Vagina (tissue), 2 donors: Measurements from ENCODE around the gene CRMP1. TPM values are rescaled to one million over a fixed set of nuclear protein-coding genes. Genes with fewer than 3 reads are reported as not detected.
A peak's percentile ranks its signal among the peaks of the same experiment; 100 is the strongest.

Experiments
- DNase-seq, 2 donors: peaks; one replicate each; pipeline ENCODE4 v3.0.0-alpha.2; 2017; ENCODE audit errors: extremely low spot score in 2 of 2
- H3K27ac ChIP-seq: fragments of 200-600 bp; sonication (generic); one replicate; pipeline ENCODE4 v1.5.1; 2019
- H3K27me3 ChIP-seq: fragments of 200-600 bp; sonication (generic); one replicate; pipeline ENCODE4 v1.5.1; 2019
- H3K36me3 ChIP-seq, 2 donors: fragments of 200-600 bp; sonication (generic); one replicate each; pipeline ENCODE4 v1.5.1; 2017 to 2019
- H3K4me1 ChIP-seq: fragments of 200-600 bp; sonication (generic); one replicate; pipeline ENCODE4 v1.5.1; 2019
- H3K4me3 ChIP-seq, 2 donors: fragments of 200-600 bp; sonication (generic); 1 replicate in 1 of 2; 2 replicates in 1 of 2; pipeline ENCODE4 v1.5.1; 2016 to 2019
- H3K9me3 ChIP-seq: fragments of 200-600 bp; sonication (generic); one replicate; pipeline ENCODE4 v1.5.1; 2019
- POLR2A ChIP-seq, 2 donors: fragments of 450-650 bp; IDR thresholded peaks; one replicate each; pipeline ENCODE4 v1.6.1; 2017; ENCODE audit warnings: antibody characterized with exemption in 2 of 2, mild to moderate bottlenecking in 2 of 2, moderate library complexity in 2 of 2
- POLR2AphosphoS5 ChIP-seq, 2 donors: sonication (generic); formaldehyde crosslinking; IDR thresholded peaks; one replicate each; pipeline ENCODE4 v1.9.0; 2017; ENCODE audit warnings: antibody characterized with exemption in 2 of 2, mild to moderate bottlenecking in 2 of 2, low read depth in 1 of 2; ENCODE audit not compliant: insufficient read depth in 1 of 2
- intact Hi-C: fragments of 100-400 bp; cut with DNase I; formaldehyde crosslinking; loops from one replicate; pipeline ENCODE4 v1.15.1; 2023
- total RNA-seq: library from RNA; depleted of rRNA; stranded (reverse); fragments of >200 nt; gene quantifications from one replicate; pipeline ENCODE4 v1.2.3, GENCODE V29; 2016
- TF ChIP-seq, protein P1 (sequence below), 3 experiments: fragments of 450-650 bp in 2 of 3; fragments of 200-600 bp in 1 of 3; sonication (generic) in 1 of 3; IDR thresholded peaks; one replicate each; pipeline ENCODE4 v1.5.1; 2017 to 2019; ENCODE audit warnings: antibody characterized with exemption in 3 of 3, mild to moderate bottlenecking in 2 of 3, moderate library complexity in 2 of 3

Gene CRMP1
- total RNA-seq, 1 donor from 2014 or later, result 3.4 TPM

DNA sequence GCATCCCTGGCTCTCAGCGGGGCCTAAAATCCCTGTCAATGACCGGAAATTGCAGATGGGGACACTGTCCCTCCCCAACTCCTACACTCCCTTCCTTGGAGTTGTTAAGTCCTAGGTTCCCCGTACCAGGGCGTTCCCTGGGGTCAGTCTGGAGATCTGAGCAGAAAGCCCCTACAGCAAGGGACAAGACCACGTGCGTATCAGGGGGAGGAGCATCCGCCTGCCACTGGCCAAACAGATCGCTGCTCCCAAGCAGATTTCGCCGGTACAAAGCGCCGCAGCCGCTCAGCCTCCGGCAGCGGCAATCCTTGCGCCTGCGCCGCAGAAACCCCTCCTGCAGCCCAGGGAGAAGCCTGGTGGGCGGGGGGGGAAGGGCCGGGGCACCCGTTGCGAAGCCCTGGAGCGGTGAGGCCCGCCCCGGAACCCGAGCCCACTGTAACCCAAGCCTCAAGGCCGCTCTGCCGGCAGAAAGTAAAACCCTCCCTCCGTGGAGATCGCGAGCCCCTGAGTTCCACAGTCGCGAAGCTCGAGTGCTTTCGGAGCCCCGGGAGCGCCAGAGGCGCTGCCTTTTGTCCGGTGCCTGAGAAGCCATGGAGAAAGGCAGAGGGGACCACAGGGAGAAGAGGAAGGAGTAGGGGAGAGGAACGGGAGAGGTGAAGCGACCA lies 2.7 kb downstream of the CRMP1 start:
- H3K4me3 ChIP-seq, result no peak overlapping the region
- no peak overlapping the region for H3K27ac ChIP-seq
- no peak for TF ChIP-seq POLR2A (IDR thresholded peaks at IDR 0.05)
- TF ChIP-seq, protein P1, sequence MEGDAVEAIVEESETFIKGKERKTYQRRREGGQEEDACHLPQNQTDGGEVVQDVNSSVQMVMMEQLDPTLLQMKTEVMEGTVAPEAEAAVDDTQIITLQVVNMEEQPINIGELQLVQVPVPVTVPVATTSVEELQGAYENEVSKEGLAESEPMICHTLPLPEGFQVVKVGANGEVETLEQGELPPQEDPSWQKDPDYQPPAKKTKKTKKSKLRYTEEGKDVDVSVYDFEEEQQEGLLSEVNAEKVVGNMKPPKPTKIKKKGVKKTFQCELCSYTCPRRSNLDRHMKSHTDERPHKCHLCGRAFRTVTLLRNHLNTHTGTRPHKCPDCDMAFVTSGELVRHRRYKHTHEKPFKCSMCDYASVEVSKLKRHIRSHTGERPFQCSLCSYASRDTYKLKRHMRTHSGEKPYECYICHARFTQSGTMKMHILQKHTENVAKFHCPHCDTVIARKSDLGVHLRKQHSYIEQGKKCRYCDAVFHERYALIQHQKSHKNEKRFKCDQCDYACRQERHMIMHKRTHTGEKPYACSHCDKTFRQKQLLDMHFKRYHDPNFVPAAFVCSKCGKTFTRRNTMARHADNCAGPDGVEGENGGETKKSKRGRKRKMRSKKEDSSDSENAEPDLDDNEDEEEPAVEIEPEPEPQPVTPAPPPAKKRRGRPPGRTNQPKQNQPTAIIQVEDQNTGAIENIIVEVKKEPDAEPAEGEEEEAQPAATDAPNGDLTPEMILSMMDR (IDR thresholded peaks at IDR 0.05), result no peak
- TF ChIP-seq POLR2AphosphoS5 (IDR thresholded peaks at IDR 0.05; ENCODE audit: insufficient read depth in 1 of 2, low read depth in 1 of 2), result no peak
- H3K9me3 ChIP-seq, result no peaks in the 10 kb centered on the region
- intact Hi-C loops, result no loop called here
- peaks cover 33% of the 10 kb centered on the region for H3K4me1 ChIP-seq
- DNase-seq, result no peak
- H3K36me3 ChIP-seq, result no peaks in the 10 kb centered on the region
- peaks cover 16% of the 10 kb centered on the region for H3K27me3 ChIP-seq

GRCh38 chr4:5889002-5889696 lies 3.7 kb downstream of the CRMP1 start:
- H3K36me3 ChIP-seq, result no peaks in the 10 kb centered on the region
- peaks cover 33% of the 10 kb centered on the region for H3K4me1 ChIP-seq
- peaks cover 16% of the 10 kb centered on the region for H3K27me3 ChIP-seq
- intact Hi-C loops, result no loop called here
- peak overlapping the region in 1 of 2 donors; percentile 48 for H3K4me3 ChIP-seq
- no peak for DNase-seq
- no peak overlapping the region for H3K27ac ChIP-seq
- TF ChIP-seq POLR2AphosphoS5 (IDR thresholded peaks at IDR 0.05; ENCODE audit: insufficient read depth in 1 of 2, low read depth in 1 of 2), result no peak
- H3K9me3 ChIP-seq, result no peaks in the 10 kb centered on the region

DNA sequence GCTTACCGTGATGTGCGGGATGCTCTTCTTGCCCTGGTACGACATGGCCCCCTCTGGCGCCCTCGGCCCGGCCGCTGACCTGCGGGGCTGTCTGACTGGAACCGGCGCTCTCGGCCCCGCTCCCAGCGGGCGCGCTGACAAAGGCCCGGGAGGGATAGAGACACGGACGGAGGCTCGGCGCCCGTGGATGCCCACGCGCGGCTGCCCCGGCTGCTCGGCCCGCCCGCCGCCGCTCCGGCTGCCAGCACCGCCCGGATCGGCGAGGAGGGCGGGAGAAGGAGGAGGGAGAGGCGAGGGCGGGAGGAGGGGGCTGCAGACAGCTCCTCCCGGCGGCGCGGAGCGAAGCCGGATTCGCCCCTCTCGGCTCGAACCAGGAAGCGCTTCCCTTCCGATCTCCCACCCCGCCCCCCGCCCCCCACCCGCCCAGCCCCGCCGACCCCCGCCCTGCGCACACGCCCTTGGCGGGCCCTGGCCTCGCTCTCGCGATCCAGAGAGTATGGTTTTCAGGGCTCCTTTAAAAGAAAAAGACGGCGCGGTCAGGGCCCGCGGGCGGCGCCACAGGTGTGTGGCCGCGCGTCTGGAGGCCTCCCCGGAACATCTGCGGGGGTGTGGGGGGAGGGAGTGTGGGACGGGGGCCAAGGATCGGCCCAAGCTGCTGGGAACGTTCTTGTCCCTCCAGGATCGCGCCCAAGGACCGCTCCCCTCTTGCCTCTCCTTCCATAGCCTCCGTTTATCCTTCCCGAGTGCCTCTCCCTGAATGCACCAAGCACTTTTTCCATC lies 4.5 kb downstream of the CRMP1 start:
- Histone ChIP-seq H3K4me1 (peaks cover 33% of the 10 kb centered on the region), H3K27me3 (peaks cover 16% of the 10 kb centered on the region), H3K9me3 (no peaks in the 10 kb centered on the region), H3K27ac (no peak overlapping the region), H3K36me3 (no peaks in the 10 kb centered on the region), H3K4me3 (peak overlapping the region; percentile 48)
- DNase-seq, result no peak
- intact Hi-C loops, result no loop called here
- TF ChIP-seq, protein P1 (IDR thresholded peaks at IDR 0.05), result no peak
- no peak for TF ChIP-seq POLR2AphosphoS5 (IDR thresholded peaks at IDR 0.05; ENCODE audit: insufficient read depth in 1 of 2, low read depth in 1 of 2)
- TF ChIP-seq POLR2A (IDR thresholded peaks at IDR 0.05), result no peak

DNA sequence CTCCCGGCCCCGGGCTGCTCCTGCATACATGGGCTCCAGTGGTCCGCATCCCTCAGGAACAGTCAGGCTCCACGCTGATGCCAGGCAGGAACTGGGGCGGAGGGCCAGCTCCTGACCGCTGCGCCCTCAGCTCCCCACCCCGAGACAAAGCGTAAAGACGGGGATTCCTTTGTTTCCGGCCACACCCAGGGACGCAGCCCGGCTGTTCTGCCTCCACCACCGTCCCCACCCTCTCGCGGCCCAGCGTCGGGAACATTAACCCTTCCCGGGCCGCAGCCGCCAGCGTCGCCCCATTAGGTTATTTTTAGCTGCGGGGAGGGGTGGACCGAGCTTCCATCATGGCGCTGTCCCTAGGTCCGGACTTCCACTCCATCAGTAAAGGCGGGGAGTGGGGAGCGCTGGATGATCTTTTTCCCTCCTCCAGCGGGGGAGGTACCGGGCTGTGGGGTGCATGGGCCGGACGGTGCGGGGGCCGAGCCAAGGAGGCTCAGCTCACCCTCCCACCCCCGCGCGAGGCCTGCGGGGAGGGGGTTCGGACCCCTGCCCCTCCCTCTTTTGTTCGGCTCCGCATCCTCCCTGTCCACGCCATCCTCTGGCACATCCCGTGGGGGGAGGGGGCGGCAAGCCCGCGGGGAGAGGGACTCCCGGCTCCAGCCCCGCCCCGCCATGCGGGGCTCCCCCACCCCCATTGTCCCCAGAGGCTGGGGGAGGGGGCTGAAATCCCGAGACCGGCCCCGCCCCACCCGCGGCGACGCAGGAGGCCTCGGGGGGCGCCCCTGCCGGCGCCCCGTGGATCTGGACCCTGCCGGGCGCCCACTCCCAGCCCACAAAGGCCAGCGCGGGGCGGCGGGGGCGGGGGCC lies 5.3 kb downstream of the CRMP1 start:
- Histone ChIP-seq H3K9me3 (no peaks in the 10 kb centered on the region), H3K4me1 (peaks cover 33% of the 10 kb centered on the region), H3K4me3 (peak overlapping the region; percentile 48), H3K27me3 (peaks cover 16% of the 10 kb centered on the region), H3K36me3 (no peaks in the 10 kb centered on the region), H3K27ac (no peak overlapping the region)
- DNase-seq, result no peak
- TF ChIP-seq POLR2AphosphoS5 (IDR thresholded peaks at IDR 0.05; ENCODE audit: insufficient read depth in 1 of 2, low read depth in 1 of 2) (no peak), POLR2A (IDR thresholded peaks at IDR 0.05) (no peak)
- TF ChIP-seq, protein P1 (IDR thresholded peaks at IDR 0.05), result no peak
- intact Hi-C loops, result no loop called here

DNA sequence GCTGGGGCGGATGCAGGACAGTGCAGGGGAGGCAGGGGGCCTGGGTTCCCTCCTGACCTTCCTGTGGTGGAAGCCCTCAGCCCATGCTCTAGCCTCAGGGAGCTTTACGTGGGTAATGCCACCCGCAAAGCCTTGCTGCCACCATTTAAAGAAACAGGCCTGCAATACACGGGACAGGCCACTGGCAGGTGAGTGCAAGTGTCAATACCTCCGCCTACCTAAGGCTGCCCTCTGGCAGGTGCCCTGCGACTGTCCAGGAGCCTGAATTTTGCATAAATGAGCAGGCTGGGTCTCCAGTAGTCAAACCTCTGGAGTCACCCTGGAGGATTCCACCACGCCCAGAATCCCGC lies 5.9 kb downstream of the CRMP1 start:
- H3K4me1 ChIP-seq, result peaks cover 33% of the 10 kb centered on the region
- intact Hi-C loops, result no loop called here
- H3K9me3 ChIP-seq, result no peaks in the 10 kb centered on the region
- no peak for DNase-seq
- peak overlapping the region; percentile 48 for H3K4me3 ChIP-seq
- no peak overlapping the region for H3K27ac ChIP-seq
- no peak for TF ChIP-seq POLR2AphosphoS5 (IDR thresholded peaks at IDR 0.05; ENCODE audit: insufficient read depth in 1 of 2, low read depth in 1 of 2)
- no peak for TF ChIP-seq POLR2A (IDR thresholded peaks at IDR 0.05)
- TF ChIP-seq, protein P1 (IDR thresholded peaks at IDR 0.05), result no peak
- no peaks in the 10 kb centered on the region for H3K36me3 ChIP-seq
- peaks cover 13% of the 10 kb centered on the region for H3K27me3 ChIP-seq
